Naive thymus-derived CD8-positive, alpha-beta T cell (primary cell): Measurements from ENCODE around the gene ADAMTS12. TPM values are rescaled to one million over a fixed set of nuclear protein-coding genes. Genes with fewer than 3 reads are reported as not detected.
"Not testable (repeated sequence)": the region's sequence is repeated elsewhere in the genome, so short reads cannot be mapped to it uniquely, and the experiment has no call there.

ENCODE experiments used
- ATAC-seq, 2 donors: fragments of 150-1000 bp; cut with Tn5 transposase in 1 of 2; sonication (Bioruptor Pico), chemical (Tn5 transposase) in 1 of 2; 1 replicate in 1 of 2; 2 replicates in 1 of 2; pipeline ENCODE4 v1.10.0; 2021; ENCODE audit warnings: mild to moderate bottlenecking in 2 of 2, moderate library complexity in 2 of 2
- POLR2A ChIA-PET: fragments of 350-600 bp; sonication (Branson Sonifier 250); formaldehyde crosslinking; loops from one replicate; lab custom pipeline; 2021; ENCODE audit warnings: antibody characterized with exemption; lab: Charles Lee
- DNase-seq, 10 donors: peaks; one replicate each; pipeline versions ENCODE4 v3.0.0 to v3.0.0-alpha.2; 2020 to 2022
- H3K27ac Mint-ChIP-seq, 10 donors: one replicate each; pipeline ENCODE4 v1.8.0; 2020 to 2022; ENCODE audit warnings: mild to moderate bottlenecking in 10 of 10, mixed read lengths in 10 of 10, moderate library complexity in 4 of 10, inconsistent platforms in 1 of 10
- H3K27me3 Mint-ChIP-seq, 5 donors: one replicate each; pipeline ENCODE4 v1.8.0; 2021 to 2022; ENCODE audit warnings: mixed read lengths in 5 of 5
- H3K36me3 Mint-ChIP-seq, 3 donors: one replicate each; pipeline ENCODE4 v1.8.0; 2020 to 2022; ENCODE audit warnings: mixed read lengths in 3 of 3, mild to moderate bottlenecking in 2 of 3, inconsistent platforms in 1 of 3
- H3K4me1 Mint-ChIP-seq, 4 donors: one replicate each; pipeline ENCODE4 v1.8.0; 2021 to 2022; ENCODE audit warnings: mixed read lengths in 4 of 4
- H3K4me3 Mint-ChIP-seq, 10 donors: one replicate each; pipeline ENCODE4 v1.8.0; 2020 to 2022; ENCODE audit warnings: mild to moderate bottlenecking in 10 of 10, mixed read lengths in 10 of 10, moderate library complexity in 6 of 10, inconsistent platforms in 1 of 10
- H3K9me3 Mint-ChIP-seq, 9 donors: one replicate each; pipeline ENCODE4 v1.8.0; 2020 to 2022; ENCODE audit warnings: mixed read lengths in 9 of 9, mild to moderate bottlenecking in 3 of 9, inconsistent platforms in 1 of 9, moderate library complexity in 1 of 9
- polyA plus RNA-seq, 3 donors: library from polyadenylated mRNA; unstranded; fragments of 300-500 nt; fragmentation: Illumina TruSeq; gene quantifications; one replicate each; pipeline ENCODE4 v1.2.3, GENCODE V29; 2021
- total RNA-seq, 8 experiments: library from RNA in 2 of 8; stranded (reverse) in 2 of 8; gene quantifications; one replicate each; pipeline ENCODE4 v1.2.3 and lab custom pipeline; 2021 to 2026

The ADAMTS12 gene
- total and polyA plus RNA-seq, 5 experiments from 2014 or later, result 0.05 TPM; not detected in 4

DNA sequence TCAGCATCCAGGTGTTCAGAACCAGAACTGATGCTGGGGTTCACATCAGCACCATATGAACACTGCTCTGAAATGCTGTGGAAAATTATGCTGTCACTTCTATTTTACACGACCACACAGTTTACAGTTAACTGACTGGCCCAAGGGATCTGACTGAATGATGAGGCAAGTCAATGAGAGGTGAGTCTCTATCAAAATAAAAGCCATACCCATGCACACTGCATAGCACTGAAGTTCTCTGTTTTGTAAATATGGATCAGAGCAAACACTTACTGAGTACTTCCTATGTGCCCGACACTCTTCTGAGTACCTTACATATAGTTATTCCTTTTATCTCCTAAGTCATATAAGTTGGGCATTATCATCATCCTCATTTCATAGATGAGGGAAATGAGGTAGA is 328.3 kb downstream of the ADAMTS12 start:
- no peaks in the 10 kb centered on the region for H3K4me1 Mint-ChIP-seq
- POLR2A ChIA-PET, result no interaction called here
- H3K27me3 Mint-ChIP-seq, result peaks cover 0 to 25% (median 5%) of the 10 kb centered on the region in 5 donors
- ATAC-seq, result no peak
- no peaks in the 10 kb centered on the region for H3K9me3 Mint-ChIP-seq
- no peak overlapping the region for H3K27ac Mint-ChIP-seq
- no peaks in the 10 kb centered on the region for H3K36me3 Mint-ChIP-seq
- DNase-seq, result no peak
- H3K4me3 Mint-ChIP-seq, result no peak overlapping the region

- H3K27me3 Mint-ChIP-seq, result peaks cover 0 to 10% (median 2%) of the 10 kb centered on the region in 5 donors
- no peak overlapping the region for H3K4me3 Mint-ChIP-seq
- no peaks in the 10 kb centered on the region for H3K4me1 Mint-ChIP-seq
- no peak overlapping the region for H3K27ac Mint-ChIP-seq
- H3K36me3 Mint-ChIP-seq, result no peaks in the 10 kb centered on the region
- H3K9me3 Mint-ChIP-seq, result no peaks in the 10 kb centered on the region
- ATAC-seq, result no peak
- POLR2A ChIA-PET, result no interaction called here
- no peak for DNase-seq
Observed at GRCh38 chr5:33558489-33558888, 333.3 kb downstream of the ADAMTS12 start.

DNA sequence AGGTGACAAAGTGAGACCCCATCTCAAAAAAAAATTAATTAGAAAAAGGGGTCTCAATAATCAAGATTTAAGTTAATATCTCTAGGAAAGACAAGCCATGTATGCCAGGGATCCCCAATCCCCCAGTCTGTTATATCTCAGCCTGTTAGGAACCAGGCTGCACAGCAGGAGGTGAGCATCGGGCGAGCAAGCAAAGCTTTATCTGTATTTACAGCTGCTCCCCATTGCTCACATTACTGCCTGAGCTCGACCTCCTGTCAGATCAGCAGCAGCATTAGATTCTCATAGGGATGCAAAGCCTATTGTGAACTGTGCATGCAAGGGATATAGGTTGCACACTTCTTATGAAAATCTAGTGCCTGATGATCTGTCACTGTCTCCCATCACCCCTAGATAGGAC is 334.2 kb downstream of the ADAMTS12 start:
- POLR2A ChIA-PET, result no interaction called here

GRCh38 chr5:33556330-33557328 is 335.2 kb downstream of the ADAMTS12 start:
- H3K4me3 Mint-ChIP-seq, result no peak overlapping the region

More for the DNA sequence above, 334.2 kb downstream of the ADAMTS12 start:
- Mint-ChIP-seq H3K27me3 (peaks cover 0 to 10% (median 2%) of the 10 kb centered on the region in 5 donors), H3K4me3 (no peak overlapping the region), H3K27ac (no peak overlapping the region), H3K9me3 (peaks cover 0 to 3% (median 0%) of the 10 kb centered on the region in 9 donors), H3K4me1 (no peaks in the 10 kb centered on the region), H3K36me3 (no peaks in the 10 kb centered on the region)
- no peak for ATAC-seq
- DNase-seq, result no peak

DNA sequence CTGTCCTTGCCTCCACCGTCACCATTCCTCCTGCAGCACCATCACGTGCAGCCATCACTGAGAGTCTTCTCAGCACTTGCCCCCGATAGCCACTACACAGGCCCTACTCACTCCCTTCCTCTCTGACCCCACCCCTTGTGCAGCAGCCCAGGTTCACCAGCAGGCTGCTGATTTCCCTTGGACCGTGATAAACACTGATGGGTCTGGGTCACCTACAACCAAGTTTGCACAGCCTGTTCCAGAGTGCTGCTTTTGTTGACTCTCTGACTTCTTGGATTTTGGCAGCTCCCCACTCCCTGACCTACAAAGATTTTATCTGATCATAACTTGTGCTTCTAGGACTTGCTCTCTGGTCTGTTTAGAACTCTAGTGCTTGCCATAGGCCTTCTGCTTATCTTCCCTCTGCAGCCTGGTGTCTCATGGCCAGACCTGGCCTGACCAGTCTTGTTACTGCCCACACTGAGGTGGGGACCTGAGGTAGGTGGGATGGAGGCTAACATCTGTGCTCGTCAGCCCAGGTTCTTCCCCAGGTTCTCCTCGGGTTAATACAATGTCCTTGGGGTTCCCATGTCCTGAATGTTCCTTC is 341.7 kb downstream of the ADAMTS12 start:
- H3K36me3 Mint-ChIP-seq, result no peaks in the 10 kb centered on the region
- DNase-seq (no peak), ATAC-seq (no peak)
- no peaks in the 10 kb centered on the region for H3K4me1 Mint-ChIP-seq
- H3K27ac Mint-ChIP-seq, result no peak overlapping the region
- H3K9me3 Mint-ChIP-seq, result peaks cover 0 to 9% (median 0%) of the 10 kb centered on the region in 9 donors
- no peak overlapping the region for H3K4me3 Mint-ChIP-seq
- H3K27me3 Mint-ChIP-seq, result peaks cover 2 to 19% (median 9%) of the 10 kb centered on the region in 5 donors
- POLR2A ChIA-PET, result no interaction called here

More at GRCh38 chr5:33556330-33557328, 335.2 kb downstream of the ADAMTS12 start:
- Mint-ChIP-seq H3K27ac (no peak overlapping the region), H3K27me3 (peaks cover 0 to 10% (median 2%) of the 10 kb centered on the region in 5 donors), H3K9me3 (peaks cover 0 to 6% (median 0%) of the 10 kb centered on the region in 9 donors), H3K36me3 (no peaks in the 10 kb centered on the region), H3K4me1 (no peaks in the 10 kb centered on the region)
- no peak for ATAC-seq
- POLR2A ChIA-PET, result no interaction called here
- no peak for DNase-seq

DNA sequence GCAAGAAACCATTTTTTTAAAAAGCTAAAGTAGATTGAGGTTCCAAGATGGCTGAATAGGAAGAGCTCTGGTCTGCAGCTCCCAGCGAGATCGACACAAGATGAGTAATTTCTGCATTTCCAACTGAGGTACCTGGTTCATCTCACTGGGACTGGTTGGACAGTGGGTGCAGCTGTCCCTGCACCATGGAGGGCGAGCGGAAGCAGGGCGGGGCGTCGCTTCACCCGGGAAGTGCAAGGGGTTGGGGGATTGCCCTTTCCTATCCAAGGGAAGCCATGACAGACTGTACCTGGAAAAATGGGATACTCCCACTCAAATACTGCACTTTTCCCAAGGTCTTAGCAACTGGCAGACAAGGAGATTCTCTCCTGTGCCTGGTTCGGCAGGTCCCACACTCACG is 352.0 kb downstream of the ADAMTS12 start:
- H3K4me1 Mint-ChIP-seq, ATAC-seq, H3K27ac Mint-ChIP-seq, DNase-seq, POLR2A ChIA-PET, H3K36me3 Mint-ChIP-seq, H3K4me3 Mint-ChIP-seq: not testable (repeated sequence)
- peaks cover 3 to 46% (median 7%) of the 10 kb centered on the region in 5 donors for H3K27me3 Mint-ChIP-seq
- peaks cover 0 to 12% (median 2%) of the 10 kb centered on the region in 9 donors for H3K9me3 Mint-ChIP-seq

- Mint-ChIP-seq H3K27ac (no peak overlapping the region), H3K36me3 (peaks cover 0 to 5% (median 0%) of the 10 kb centered on the region in 3 donors), H3K9me3 (peaks cover 0 to 12% (median 2%) of the 10 kb centered on the region in 9 donors), H3K4me3 (no peak overlapping the region), H3K4me1 (peaks cover 0 to 2% (median 0%) of the 10 kb centered on the region in 4 donors), H3K27me3 (peaks cover 3 to 46% (median 7%) of the 10 kb centered on the region in 5 donors)
- ATAC-seq, result no peak
- POLR2A ChIA-PET, result no interaction called here
- DNase-seq, result no peak
Observed at GRCh38 chr5:33539212-33539611, 352.6 kb downstream of the ADAMTS12 start.

DNA sequence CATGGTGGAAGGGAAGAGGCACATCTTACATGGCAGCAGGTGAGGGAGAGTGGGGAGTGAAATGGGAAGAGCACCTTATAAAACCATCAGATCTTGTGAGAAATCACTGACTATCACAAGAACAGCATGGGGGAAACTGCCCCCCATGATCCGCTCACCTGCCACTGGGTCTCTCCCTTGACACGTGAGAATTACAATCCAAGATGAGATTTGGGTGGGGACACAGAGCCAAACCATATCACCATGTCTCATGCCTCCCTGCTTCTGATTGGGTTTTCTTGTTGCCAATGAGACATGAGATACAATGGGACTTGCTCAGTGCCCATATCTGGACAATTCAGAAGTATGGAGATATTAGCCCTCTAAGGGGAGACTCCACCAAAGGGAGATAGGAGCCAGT is 353.6 kb downstream of the ADAMTS12 start:
- DNase-seq (no peak), ATAC-seq (no peak)
- H3K27ac Mint-ChIP-seq, result no peak overlapping the region
- peaks cover 0 to 12% (median 2%) of the 10 kb centered on the region in 9 donors for H3K9me3 Mint-ChIP-seq
- peaks cover 3 to 46% (median 7%) of the 10 kb centered on the region in 5 donors for H3K27me3 Mint-ChIP-seq
- H3K4me1 Mint-ChIP-seq, result peaks cover 0 to 2% (median 0%) of the 10 kb centered on the region in 4 donors
- H3K4me3 Mint-ChIP-seq, result no peak overlapping the region
- POLR2A ChIA-PET, result no interaction called here
- H3K36me3 Mint-ChIP-seq, result peaks cover 0 to 5% (median 0%) of the 10 kb centered on the region in 3 donors

GRCh38 chr5:33537240-33537639 is 354.6 kb downstream of the ADAMTS12 start:
- peaks cover 0 to 2% (median 0%) of the 10 kb centered on the region in 4 donors for H3K4me1 Mint-ChIP-seq
- peaks cover 0 to 5% (median 0%) of the 10 kb centered on the region in 3 donors for H3K36me3 Mint-ChIP-seq
- H3K27ac Mint-ChIP-seq, result no peak overlapping the region
- no peak overlapping the region for H3K4me3 Mint-ChIP-seq
- DNase-seq (no peak), ATAC-seq (no peak)
- POLR2A ChIA-PET, result no interaction called here
- H3K9me3 Mint-ChIP-seq, result peaks cover 0 to 4% (median 0%) of the 10 kb centered on the region in 9 donors
- peaks cover 0 to 41% (median 7%) of the 10 kb centered on the region in 5 donors for H3K27me3 Mint-ChIP-seq

GRCh38 chr5:33536802-33537201 is 355.0 kb downstream of the ADAMTS12 start:
- POLR2A ChIA-PET, result no interaction called here
- Mint-ChIP-seq H3K27me3 (peaks cover 0 to 37% (median 7%) of the 10 kb centered on the region in 5 donors), H3K4me3 (no peak overlapping the region), H3K27ac (no peak overlapping the region), H3K9me3 (peaks cover 0 to 2% (median 0%) of the 10 kb centered on the region in 9 donors), H3K4me1 (peaks cover 0 to 2% (median 0%) of the 10 kb centered on the region in 4 donors), H3K36me3 (peaks cover 0 to 5% (median 0%) of the 10 kb centered on the region in 3 donors)
- DNase-seq (no peak), ATAC-seq (no peak)

DNA sequence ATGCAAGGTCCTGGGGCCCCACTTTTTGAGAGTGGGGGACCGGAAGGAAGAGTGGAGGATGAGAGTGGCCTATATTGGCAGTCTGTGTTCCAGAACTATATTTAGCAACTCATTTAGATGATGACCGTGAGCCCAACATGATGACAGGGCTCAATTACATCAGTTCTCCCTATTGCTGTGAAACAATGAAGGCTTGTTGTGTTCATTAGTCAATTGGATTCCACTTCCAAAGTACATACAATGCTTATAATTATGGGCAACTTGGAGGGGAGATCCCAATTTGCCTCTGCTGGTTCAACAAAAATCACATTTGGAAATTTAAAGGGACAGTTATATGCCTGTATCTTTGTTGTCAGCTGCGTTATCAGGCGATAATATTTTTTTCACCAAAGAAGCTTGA is 360.0 kb downstream of the ADAMTS12 start:
- Mint-ChIP-seq H3K4me1 (no peaks in the 10 kb centered on the region), H3K9me3 (peaks cover 0 to 2% (median 0%) of the 10 kb centered on the region in 9 donors), H3K27ac (no peak overlapping the region), H3K36me3 (no peaks in the 10 kb centered on the region), H3K27me3 (peaks cover 2 to 16% (median 3%) of the 10 kb centered on the region in 5 donors), H3K4me3 (no peak overlapping the region)
- ATAC-seq (no peak), DNase-seq (no peak)
- POLR2A ChIA-PET, result no interaction called here

DNA sequence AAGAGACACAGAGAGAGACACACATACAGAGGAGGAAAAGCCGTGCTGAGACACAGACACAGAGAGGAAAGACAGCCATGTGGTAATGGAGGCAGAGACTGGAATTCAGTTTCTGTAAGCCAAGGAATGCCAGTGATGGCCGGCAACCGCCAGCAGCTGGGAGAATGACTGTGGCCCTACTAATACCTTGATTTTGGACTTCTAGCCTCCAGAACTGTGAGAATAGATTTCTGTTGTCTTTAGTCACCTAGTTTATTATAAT is 360.8 kb downstream of the ADAMTS12 start:
- H3K36me3 Mint-ChIP-seq, result no peaks in the 10 kb centered on the region
- no peak overlapping the region for H3K27ac Mint-ChIP-seq
- no peak for DNase-seq
- no peaks in the 10 kb centered on the region for H3K4me1 Mint-ChIP-seq
- POLR2A ChIA-PET, result no interaction called here
- no peak overlapping the region for H3K4me3 Mint-ChIP-seq
- peaks cover 0 to 2% (median 0%) of the 10 kb centered on the region in 9 donors for H3K9me3 Mint-ChIP-seq
- ATAC-seq, result no peak
- peaks cover 2 to 10% (median 3%) of the 10 kb centered on the region in 5 donors for H3K27me3 Mint-ChIP-seq
